Epithelial cell of proximal tubule (primary cell): Measurements from ENCODE around the gene KRTAP10-1. TPM values are rescaled to one million over a fixed set of nuclear protein-coding genes. Genes with fewer than 3 reads are reported as not detected.

Experiments
- DNase-seq: peaks from one replicate; pipeline ENCODE4 v3.0.0-alpha.2; 2011; ENCODE audit warnings: low read depth
- H3K4me3 ChIP-seq: 2 replicates; pipeline ENCODE4 v1.5.1; 2011; ENCODE audit warnings: low read depth, mild to moderate bottlenecking, low read length
- CTCF ChIP-seq: conservative IDR thresholded peaks from 2 replicates; pipeline ENCODE4 v1.5.1; 2012; ENCODE audit warnings: low read depth, mild to moderate bottlenecking, low read length
- total RNA-seq: library from RNA; depleted of rRNA; stranded (reverse); fragments of >200 nt; gene quantifications from 2 replicates; pipeline ENCODE4 v1.2.3, GENCODE V29; 2015

The KRTAP10-1 gene
- total RNA-seq, 1 donor from 2014 or later = not detected

GRCh38 chr21:44520326-44521300, 19.4 kb downstream of the KRTAP10-1 start:
- no peak overlapping the region for H3K4me3 ChIP-seq
- no peak for TF ChIP-seq CTCF
- no peak for DNase-seq

GRCh38 chr21:44519346-44520325, 20.4 kb downstream of the KRTAP10-1 start:
- no peak for TF ChIP-seq CTCF
- no peak for DNase-seq
- no peak overlapping the region for H3K4me3 ChIP-seq

DNA sequence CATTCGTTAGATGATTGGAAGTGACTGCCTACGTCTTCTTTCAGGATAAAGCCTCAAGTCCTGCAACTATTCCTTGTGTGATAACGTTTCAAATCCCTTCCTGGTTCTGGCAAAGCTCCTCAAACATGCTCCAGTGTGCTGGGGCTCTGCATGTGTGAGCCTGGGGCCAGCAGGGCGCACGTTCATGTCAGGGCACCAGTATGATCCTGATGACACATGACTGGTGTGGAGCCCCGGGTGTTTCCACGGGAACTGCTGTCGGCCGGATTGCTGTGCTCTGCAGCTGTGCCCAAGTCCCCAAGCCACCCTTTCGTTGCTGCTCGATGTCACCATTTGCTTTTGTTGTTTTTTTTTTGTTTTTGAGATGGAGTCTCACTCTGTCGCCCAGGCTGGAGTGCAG, 21.3 kb downstream of the KRTAP10-1 start:
- DNase-seq = no peak
- TF ChIP-seq CTCF = no peak
- H3K4me3 ChIP-seq = no peak overlapping the region

GRCh38 chr21:44517175-44517899, 22.7 kb downstream of the KRTAP10-1 start:
- no peak for DNase-seq
- no peak for TF ChIP-seq CTCF
- no peak overlapping the region for H3K4me3 ChIP-seq

DNA sequence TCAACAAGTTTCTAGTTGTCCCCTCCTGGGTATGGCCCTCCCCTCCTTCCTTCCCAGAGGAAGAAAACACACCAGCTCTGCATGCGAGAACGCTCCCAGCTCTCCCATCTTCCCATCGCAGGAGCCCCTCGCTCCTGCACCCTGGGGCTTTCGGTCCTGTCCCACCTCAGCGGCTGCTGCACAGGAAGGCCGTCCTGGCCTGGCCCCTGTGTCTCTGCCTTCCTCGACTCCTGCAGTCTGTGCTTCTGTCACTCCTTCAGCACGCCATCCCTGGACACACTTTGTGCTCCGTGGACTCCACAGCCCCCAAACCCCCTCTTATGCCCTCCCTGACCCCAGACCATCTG, 23.2 kb downstream of the KRTAP10-1 start:
- no peak for DNase-seq
- TF ChIP-seq CTCF = no peak
- H3K4me3 ChIP-seq = no peak overlapping the region

GRCh38 chr21:44516342-44516741, 23.7 kb downstream of the KRTAP10-1 start:
- DNase-seq = no peak

More at GRCh38 chr21:44516342-44516741, 23.7 kb downstream of the KRTAP10-1 start:
- no peak overlapping the region for H3K4me3 ChIP-seq
- TF ChIP-seq CTCF = no peak
